ENCODE results near the gene XPOT.

The XPOT gene

DNA sequence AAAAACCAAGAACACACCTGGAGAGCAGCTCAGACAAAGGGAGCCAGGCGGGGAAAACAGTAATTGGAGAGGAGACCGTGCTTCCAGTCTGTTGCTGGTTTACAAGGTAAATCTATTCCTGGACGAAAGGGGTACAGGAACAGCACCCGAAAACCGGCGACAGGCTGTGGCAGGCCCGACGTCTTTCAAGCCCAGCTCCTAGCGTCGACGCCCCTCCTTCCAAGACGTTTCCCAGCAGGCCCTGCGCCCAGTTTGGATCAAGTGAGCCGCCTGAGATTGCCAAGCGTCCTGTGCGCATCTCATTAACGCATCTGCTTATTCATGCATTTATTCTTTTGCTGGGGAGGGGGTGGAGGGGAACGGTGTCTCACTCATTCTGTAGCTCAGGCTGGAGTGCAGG lies 15.0 kb upstream of the XPOT start:
- TF ChIP-seq ZFX (IDR thresholded peaks at IDR 0.05; ENCODE audit: borderline replicate concordance) = no peak
- TF ChIP-seq, protein P1, sequence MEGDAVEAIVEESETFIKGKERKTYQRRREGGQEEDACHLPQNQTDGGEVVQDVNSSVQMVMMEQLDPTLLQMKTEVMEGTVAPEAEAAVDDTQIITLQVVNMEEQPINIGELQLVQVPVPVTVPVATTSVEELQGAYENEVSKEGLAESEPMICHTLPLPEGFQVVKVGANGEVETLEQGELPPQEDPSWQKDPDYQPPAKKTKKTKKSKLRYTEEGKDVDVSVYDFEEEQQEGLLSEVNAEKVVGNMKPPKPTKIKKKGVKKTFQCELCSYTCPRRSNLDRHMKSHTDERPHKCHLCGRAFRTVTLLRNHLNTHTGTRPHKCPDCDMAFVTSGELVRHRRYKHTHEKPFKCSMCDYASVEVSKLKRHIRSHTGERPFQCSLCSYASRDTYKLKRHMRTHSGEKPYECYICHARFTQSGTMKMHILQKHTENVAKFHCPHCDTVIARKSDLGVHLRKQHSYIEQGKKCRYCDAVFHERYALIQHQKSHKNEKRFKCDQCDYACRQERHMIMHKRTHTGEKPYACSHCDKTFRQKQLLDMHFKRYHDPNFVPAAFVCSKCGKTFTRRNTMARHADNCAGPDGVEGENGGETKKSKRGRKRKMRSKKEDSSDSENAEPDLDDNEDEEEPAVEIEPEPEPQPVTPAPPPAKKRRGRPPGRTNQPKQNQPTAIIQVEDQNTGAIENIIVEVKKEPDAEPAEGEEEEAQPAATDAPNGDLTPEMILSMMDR (IDR thresholded peaks at IDR 0.05) = no peak
- no peak overlapping the region for H3K27ac ChIP-seq

DNA sequence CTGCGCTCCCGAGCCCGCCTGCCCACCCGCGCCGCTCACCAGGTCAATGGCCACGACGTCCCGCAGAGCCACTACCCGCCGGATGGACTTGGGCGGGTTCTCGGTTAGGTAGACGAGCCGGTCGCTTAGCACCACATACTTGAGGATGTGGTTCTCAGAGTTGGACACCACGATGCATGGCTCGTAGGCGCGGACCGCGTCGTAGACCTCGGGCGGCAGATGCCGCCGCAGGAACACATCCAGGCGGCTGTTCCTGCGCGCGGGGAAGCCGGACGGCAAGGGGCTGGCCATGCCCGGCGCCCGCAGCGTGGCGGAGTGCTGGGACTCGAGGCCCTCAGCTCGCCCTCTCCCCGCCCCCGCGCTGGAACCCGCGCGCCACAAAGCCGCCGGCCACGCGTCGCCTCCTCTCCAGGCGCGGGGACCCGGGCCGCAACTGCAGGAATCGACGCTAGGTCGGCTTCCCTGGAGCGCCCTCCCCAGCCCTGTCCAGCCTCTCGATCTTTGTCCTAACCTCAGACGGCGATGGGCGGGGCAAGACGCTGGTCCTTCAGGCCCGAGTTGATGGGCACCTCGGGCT lies 13.8 kb upstream of the XPOT start, which contains the start of gene C12orf56:
C12orf56 (minus strand) TSS at position 484 of the 577 bp plus-strand sequence; CDS start at position 291, 193 bp downstream.
- TF ChIP-seq, protein P1 (IDR thresholded peaks at IDR 0.05) = peak; percentile 38
- TF ChIP-seq ZFX (IDR thresholded peaks at IDR 0.05; ENCODE audit: borderline replicate concordance) = no peak
- no peak within 1 kb of the TSS for H3K27ac ChIP-seq

DNA sequence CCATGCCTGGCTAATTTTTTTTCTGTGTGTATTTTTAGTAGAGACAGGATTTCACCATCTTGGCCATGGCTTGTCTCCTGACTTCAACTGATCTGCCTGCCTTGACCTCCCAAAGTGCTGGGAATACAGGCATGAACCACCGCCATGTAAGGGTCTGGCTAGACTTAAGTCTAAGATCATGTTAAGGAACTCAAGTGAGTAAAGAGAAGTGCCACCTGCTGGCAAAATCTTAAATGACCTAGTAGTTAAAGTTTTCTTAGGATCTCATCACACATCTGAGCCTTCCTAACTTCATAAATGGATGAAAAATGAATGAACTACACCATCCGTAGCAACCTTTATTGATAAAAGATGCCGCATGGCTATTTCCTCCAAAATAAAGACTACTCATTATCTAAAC lies 12.0 kb upstream of the XPOT start:
- TF ChIP-seq, protein P1 (IDR thresholded peaks at IDR 0.05) = peak; percentile 74
- TF ChIP-seq ZFX (IDR thresholded peaks at IDR 0.05; ENCODE audit: borderline replicate concordance) = no peak

DNA sequence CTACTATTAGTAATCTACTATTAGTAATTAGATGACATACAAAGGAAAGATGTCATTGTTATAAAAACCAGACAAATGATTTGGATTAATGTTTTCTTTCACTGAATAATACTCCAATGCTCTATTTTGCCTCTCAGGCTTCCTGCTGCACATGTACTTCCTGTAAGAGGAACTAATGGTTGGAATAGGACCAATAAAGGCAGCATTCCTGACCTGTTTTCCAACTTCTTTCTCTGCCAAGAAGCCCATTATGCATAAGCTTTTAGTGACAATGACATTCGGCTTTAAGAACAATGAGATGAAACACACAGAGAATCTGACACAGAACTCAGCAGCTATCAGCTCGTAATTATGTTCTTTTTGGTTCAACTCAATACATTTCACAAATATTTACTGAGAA lies 8.5 kb upstream of the XPOT start:
- TF ChIP-seq ZFX (IDR thresholded peaks at IDR 0.05; ENCODE audit: borderline replicate concordance) = no peak
- TF ChIP-seq, protein P1 (IDR thresholded peaks at IDR 0.05) = no peak
- H3K27ac ChIP-seq = no peak overlapping the region

More for the DNA sequence above, 12.0 kb upstream of the XPOT start:
- H3K27ac ChIP-seq = no peak overlapping the region

DNA sequence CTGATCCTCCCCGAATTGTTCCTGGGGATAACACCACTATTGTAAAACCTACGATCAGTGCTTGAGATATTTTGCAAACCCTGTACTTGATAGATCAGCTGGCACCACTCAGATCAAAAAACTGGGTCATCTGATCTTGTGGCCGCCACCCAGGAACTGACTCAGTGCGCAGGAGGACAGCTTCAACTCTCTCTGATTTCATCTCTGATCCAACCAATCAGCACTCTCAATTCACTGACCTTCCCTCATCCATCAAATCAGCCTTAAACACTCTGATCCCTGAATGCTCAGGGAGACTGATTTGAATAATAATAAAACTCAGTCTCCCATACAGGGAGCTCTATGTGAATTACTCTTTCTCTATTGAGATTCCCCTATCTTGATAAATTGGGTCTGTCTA lies 4.2 kb upstream of the XPOT start:
- TF ChIP-seq, protein P1 (IDR thresholded peaks at IDR 0.05) = no peak
- TF ChIP-seq ZFX (IDR thresholded peaks at IDR 0.05; ENCODE audit: borderline replicate concordance) = no peak

DNA sequence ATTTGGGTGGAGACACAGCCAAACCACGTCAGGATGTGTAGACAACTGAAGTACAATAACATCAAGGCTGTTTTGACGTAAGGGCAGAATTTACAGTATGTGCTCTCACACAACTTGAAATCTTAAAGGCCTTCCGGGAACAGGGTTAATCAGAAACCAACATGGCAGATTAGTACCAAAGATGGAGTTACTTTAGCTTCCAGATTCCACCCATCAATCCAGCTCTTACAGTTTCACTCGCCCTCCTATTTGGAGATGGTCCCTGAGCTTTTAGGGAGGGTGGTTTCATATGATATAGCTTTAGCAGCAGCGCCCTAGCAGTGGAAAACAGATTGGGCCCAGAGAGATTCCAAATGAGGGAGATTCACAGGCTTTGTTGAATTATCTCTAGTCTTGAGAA lies 2.0 kb upstream of the XPOT start:
- no peak overlapping the region for H3K27ac ChIP-seq
- no peak for TF ChIP-seq ZFX (IDR thresholded peaks at IDR 0.05; ENCODE audit: borderline replicate concordance)
- TF ChIP-seq, protein P1 (IDR thresholded peaks at IDR 0.05) = no peak

More for the DNA sequence above, 4.2 kb upstream of the XPOT start:
- no peak overlapping the region for H3K27ac ChIP-seq

DNA sequence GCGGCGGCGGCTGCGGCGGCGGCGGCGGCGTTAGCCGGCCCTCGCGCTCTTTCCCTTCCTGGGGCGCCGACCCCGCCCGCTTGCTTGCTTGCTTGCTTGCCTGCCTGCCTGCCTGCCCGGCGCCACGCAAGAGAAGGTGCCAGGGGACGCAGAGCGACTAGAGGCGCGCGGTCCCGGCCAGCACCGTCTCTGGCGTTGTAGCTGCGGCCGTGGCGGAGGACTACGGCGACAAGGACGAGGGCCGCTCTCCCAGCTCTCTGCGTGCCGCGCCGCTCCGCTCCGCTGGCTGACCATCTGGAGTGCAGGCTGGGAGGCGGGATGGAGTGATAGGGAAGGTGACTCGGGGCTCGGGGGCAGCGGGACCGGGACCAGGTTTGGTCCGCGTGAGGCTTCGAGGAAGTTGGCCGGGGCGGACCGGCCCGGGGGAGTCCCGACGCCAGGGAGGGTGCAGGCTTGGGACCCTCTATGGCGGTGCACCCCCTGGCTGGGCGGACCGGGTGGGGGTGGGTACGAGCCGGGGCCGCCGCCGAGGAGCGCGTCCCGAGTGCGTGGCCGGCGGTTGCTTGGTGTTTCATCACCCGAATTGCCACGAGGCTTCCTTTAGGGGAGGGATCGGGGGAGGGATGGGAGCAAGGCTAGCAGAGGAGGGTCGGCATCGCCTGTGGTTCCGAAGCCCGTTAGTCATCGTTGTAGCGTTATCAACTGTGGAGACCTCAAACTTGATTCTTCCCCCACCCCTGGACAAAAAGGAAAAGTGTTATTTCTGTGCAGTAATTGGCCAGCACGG lies 471 bp downstream of the XPOT start:
- TF ChIP-seq, protein P1 (IDR thresholded peaks at IDR 0.05) = no peak
- no peak for TF ChIP-seq ZFX (IDR thresholded peaks at IDR 0.05; ENCODE audit: borderline replicate concordance)

More for the DNA sequence above, 471 bp downstream of the XPOT start:
- peak overlapping the region; percentile 98 for H3K27ac ChIP-seq
